ENCODE measurements around the gene ATF6.

GRCh38 chr1:161736335-161736969 lies 29.7 kb upstream of the ATF6 start:
- no peak for TF ChIP-seq POLR2AphosphoS5 (IDR thresholded peaks at IDR 0.05; ENCODE audit: borderline replicate concordance, low read depth, low read length)
- no peak for TF ChIP-seq EZH2 (IDR thresholded peaks at IDR 0.05)
